CD4-positive, alpha-beta T cell treated with Interleukin-10 for 1 hour (primary cell): Measurements from ENCODE around the gene TES.
A peak's percentile ranks its signal among the peaks of the same experiment; 100 is the strongest.
"Not testable (repeated sequence)": the region's sequence is repeated elsewhere in the genome, so short reads cannot be mapped to it uniquely, and the experiment has no call there.

Experiments
- DNase-seq: peaks from one replicate; pipeline ENCODE4 v3.0.0-alpha.2; 2020

Gene TES

DNA sequence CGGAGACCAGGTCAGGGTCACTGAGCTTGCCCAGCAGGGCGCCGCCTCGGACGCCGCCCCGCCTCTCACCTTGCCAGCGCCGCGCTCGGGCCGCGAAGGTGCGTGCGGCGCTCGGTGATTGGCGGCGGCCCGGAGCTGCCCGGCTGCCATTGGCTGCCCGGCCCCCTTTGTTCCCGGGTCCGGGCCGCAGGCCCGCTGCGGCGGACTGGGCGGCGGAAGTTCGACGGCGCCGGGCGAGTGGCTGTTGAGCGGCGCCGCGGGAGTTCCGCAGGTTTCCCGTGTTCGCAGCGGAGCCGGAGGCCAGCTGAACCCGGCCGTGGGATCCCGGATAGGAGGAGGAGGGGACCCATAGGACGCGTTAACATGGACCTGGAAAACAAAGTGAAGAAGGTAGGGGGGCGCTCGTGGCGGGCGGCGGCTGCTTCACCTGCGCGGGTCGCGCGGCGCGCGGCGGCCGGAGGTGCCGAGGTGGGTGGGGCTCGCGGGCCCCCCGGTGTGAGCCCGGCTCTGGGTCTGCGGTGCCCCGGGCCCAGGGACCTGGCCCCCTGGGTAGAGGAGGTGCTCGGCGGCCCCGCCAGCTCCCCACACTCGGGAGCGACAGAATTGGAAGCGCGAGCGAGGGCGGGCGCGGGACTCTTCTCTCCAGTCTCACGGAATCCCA is at the start of gene TES:
TSS of gene TES (plus strand) at position 195 of the 661 bp plus-strand sequence. CDS start at position 364, 169 bp downstream.
- DNase-seq, result peak; percentile 71

DNA sequence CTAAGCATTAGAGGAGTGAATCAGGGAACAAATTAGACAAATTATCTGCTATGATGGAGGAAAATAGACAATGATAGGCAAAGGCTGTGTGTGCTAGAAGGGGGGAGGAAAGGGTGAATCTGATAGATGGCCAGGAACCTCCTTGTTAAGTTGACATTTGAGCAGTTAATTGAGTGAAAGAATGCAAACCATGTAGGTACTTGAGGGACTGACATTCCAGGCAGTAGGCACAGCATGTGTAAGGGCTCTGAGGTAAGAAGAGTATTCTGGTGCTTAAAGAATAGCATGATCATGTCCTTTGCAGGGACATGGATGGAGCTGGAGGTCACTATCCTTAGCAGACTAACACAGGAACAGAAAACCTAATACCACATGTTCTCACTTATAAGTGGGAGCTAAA is 48.6 kb upstream of the TES start:
- DNase-seq, result no peak

DNA sequence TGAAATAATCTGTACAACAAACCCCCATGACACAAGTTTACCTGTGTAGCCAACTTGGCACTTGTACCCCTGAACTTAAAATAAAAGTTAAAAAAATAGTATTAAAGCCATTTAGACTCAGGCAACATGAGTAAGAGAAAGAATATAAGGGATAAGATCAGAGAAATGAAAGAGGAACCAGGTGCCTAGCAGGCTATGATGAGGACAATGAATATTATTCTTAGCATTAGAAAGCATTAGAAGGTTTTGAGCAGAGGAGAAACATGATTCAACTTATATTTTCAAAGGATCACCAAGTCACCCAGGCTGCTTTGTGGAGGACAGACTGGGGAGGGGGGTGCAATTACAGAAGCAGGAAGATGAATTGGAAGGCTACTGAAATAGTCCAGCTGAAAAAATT is 48.1 kb upstream of the TES start:
- no peak for DNase-seq

GRCh38 chr7:116162992-116163391 is 47.3 kb upstream of the TES start:
- DNase-seq, result no peak

DNA sequence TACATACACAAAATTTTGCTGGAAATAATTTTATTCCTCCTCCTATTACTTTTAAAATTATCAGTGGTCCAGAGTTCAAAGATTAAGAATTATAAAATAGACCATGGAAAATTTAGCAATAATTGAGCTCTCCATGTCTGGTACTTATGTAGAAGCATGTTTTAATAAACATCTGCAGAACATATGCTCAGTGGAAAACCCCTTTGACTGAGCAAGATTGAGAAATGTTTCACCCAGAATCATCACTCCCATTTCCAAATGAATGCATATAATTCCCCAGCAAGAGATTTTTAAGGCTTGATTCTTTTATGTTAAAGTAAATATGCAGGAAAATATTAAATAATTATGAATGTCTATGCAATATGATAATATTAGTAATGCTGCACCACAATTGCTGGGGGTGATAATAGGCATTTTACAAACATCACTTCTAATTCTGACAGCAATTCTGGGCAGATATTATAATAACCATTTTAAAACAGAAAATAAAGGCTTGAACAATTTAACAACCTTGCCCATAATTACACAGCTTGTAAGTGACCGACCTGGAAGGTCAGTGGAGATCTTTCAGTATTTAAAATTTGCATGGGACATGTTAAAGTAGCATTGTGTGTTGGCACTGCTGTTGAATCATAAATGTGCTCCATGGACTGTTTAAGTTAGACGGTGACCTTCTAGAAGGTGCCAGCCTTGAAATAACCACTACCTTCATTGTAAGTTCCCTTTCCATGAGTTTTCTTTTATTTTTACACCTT is 45.6 kb upstream of the TES start:
- no peak for DNase-seq

DNA sequence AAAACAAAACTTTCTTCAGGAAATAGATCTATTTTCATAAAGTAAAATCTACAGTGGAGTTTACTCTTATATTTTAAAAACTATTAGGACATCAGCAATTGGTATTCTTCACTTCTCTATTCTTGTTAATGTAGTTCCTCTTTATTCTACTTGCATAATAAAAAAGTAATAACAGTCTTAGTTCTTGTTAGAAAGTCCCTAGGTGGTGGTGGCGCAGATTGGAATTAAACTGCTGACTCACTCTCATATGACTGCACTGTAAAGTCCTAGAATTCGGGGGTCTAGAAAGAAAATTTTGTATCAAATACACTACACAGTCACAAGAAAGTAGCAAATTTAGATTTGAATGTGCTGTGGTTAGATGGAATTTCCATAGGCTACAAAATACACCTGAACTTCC is 44.6 kb upstream of the TES start:
- no peak for DNase-seq

GRCh38 chr7:116166156-116166555 is 44.2 kb upstream of the TES start:
- no peak for DNase-seq

- DNase-seq, result peak; percentile 18
Measured at GRCh38 chr7:116167177-116167576, 43.2 kb upstream of the TES start.

DNA sequence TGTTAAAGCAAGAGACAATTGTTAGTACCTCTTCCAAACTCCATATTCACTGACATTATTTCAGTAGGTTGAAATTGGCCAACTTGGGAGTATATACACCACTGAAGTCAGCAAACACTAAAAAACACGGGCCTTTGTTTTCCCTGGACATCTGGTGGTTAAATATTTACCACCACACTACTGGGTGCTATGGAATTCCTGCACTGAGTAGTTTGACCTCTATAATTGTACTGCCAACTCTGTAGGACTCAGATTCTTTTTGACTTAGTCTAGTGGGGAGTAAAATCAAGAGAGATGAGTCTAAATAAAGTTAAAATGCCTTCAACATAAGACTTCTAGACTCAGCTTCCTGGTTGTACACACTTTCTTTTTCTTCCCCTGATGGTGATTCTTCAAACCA is 41.3 kb upstream of the TES start:
- no peak for DNase-seq

GRCh38 chr7:116170180-116170579 is 40.2 kb upstream of the TES start:
- DNase-seq, result no peak

- DNase-seq, result no peak
Measured at GRCh38 chr7:116171094-116171493, 39.2 kb upstream of the TES start.

DNA sequence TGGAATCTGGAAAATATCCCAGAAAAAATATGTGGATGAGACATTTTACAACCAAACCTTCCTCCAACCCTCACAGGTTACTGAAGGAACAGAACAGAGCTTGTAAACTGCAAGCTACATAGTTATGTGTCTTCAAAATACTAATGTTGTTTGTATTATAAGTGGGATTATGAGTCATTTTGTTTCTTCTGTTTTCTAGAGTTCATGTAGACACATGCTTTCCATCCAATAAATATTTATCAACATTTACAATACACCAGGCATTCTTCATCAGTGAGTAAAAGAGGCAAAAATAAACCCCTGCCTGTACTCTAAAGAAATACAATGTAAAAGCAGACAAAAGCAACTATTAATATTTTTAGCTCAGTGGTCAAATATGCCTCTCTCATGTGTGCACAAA is 38.0 kb upstream of the TES start:
- no peak for DNase-seq

- DNase-seq, result peak; percentile 70
Measured at GRCh38 chr7:116173051-116174028, 37.0 kb upstream of the TES start.

DNA sequence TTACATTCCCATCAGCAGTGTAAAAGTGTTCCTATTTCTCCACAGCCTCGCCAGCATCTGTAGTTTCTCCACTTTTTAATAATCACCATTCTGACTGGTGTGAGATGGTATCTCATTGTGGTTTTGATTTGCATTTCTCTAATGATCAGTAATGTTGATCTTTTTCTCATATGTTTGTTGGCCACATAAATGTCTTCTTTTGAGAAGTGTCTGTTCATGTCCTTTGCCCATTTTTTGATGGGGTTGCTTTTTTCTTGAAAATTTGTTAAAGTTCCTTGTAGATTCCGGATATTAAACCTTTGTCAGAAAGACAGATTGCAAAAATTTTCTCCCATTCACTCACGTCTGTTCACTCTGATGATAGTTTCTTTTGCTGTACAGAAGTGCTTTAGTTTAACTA is 35.2 kb upstream of the TES start:
- not testable (repeated sequence) for DNase-seq

GRCh38 chr7:116176226-116176625 is 34.1 kb upstream of the TES start:
- DNase-seq, result no peak

DNA sequence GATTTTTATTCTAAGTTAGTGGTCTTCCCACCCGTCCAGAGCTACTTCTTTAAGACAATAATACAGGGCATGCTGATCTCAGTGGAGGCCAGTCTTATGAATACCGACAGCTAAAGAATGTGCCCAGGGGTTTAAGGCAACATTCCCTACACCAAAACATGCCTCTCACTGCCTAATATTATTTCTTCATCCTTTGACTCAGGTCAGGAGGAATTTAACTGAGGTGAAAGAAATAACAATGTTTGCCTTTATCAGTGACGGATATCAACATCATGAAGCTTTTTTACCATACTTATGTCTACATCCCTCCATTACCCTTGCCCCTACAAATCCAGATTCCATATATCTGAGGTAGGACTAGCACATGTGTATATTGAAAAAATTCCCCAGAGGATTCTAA is 33.3 kb upstream of the TES start:
- no peak for DNase-seq

GRCh38 chr7:116180302-116180701 is 30.0 kb upstream of the TES start:
- peak; percentile 72 for DNase-seq

DNA sequence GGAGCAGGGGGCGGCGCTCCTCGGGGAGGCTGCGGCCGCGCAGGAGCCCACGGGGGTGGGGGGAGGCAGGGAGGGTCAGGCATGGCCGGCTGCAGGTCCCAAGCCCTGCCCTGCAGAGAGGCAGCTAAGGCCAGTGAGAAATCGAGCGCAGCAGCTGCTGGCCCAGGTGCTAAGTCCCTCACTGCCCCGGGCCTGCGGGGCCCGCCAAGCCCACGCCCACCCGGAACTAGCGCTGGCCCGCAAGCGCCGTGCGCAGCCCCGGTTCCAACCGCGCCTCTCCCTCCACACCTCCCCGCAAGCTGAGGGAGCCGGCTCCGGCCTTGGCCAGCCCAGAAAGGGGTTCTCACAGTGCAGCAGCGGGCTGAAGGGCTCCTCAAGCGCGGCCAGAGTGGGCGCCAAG is 28.3 kb upstream of the TES start:
- no peak for DNase-seq

DNA sequence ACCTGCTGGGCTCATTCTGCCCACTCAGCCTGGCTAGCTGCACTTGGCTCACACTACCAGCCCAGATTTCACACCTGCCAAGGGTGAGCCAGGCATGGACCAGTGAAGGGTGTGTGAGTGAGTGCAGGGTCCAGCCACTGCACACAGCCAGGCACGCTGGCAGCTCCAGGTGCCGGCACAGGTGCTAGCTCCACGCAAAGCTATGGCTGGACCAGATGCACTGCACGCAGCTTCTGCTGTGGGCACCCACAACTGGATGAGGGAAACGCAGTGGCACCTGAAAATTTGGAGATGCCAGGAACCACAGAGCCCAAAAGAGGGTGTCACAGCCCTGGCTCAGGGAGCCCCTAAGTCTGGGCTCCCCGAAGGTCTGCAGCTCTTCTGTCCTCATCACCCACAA is 24.9 kb upstream of the TES start:
- no peak for DNase-seq

GRCh38 chr7:116185956-116186355 is 24.4 kb upstream of the TES start:
- DNase-seq, result no peak

GRCh38 chr7:116187400-116187799 is 22.9 kb upstream of the TES start:
- DNase-seq, result no peak

GRCh38 chr7:116193329-116194087 is 16.8 kb upstream of the TES start:
- no peak for DNase-seq

GRCh38 chr7:116194115-116194514 is 16.2 kb upstream of the TES start:
- no peak for DNase-seq
